CD14-positive monocyte (primary cell): ENCODE results near the gene KIF25. TPM values are rescaled to one million over a fixed set of nuclear protein-coding genes. Genes with fewer than 3 reads are reported as not detected.

Source experiments
- DNase-seq, 3 donors: peaks; one replicate each; pipeline ENCODE4 v3.0.0-alpha.2; 2011 to 2022
- H2AFZ ChIP-seq: 2 replicates; pipeline ENCODE4 v1.6.0; 2012; ENCODE audit warnings: mild to moderate bottlenecking, low read depth, low read length, inconsistent platforms; ENCODE audit not compliant: insufficient read depth, poor library complexity, severe bottlenecking
- H3K27ac ChIP-seq, 2 donors: 1 replicate in 1 of 2; 2 replicates in 1 of 2; pipeline ENCODE4 v1.5.1; 2012 to 2013; ENCODE audit warnings: low read length in 2 of 2, control low read depth in 1 of 2, inconsistent platforms in 1 of 2, low read depth in 1 of 2, mild to moderate bottlenecking in 1 of 2
- H3K27me3 ChIP-seq, 2 donors: one replicate each; pipeline versions ENCODE4 v1.6.0 to v1.6.1; 2011 to 2013; ENCODE audit warnings: low read length in 2 of 2; ENCODE audit not compliant: control insufficient read depth in 2 of 2, insufficient read depth in 2 of 2
- H3K36me3 ChIP-seq, 2 donors: replicated peaks in 1 of 2; 1 replicate in 1 of 2; 2 replicates in 1 of 2; pipeline versions ENCODE4 v1.5.1 to v1.6.1; 2012 to 2013; ENCODE audit warnings: low read length in 2 of 2, control low read depth in 1 of 2, inconsistent platforms in 1 of 2, mild to moderate bottlenecking in 1 of 2; ENCODE audit not compliant: insufficient read depth in 2 of 2, control insufficient read depth in 1 of 2
- H3K4me1 ChIP-seq, 2 donors: 1 replicate in 1 of 2; 2 replicates in 1 of 2; pipeline versions ENCODE4 v1.5.1 to v1.6.1; 2012 to 2013; ENCODE audit warnings: low read length in 2 of 2, control low read depth in 1 of 2, inconsistent platforms in 1 of 2, mild to moderate bottlenecking in 1 of 2, moderate library complexity in 1 of 2; ENCODE audit not compliant: insufficient read depth in 2 of 2, control insufficient read depth in 1 of 2
- H3K4me2 ChIP-seq: replicated peaks from 2 replicates; pipeline ENCODE3; 2012; ENCODE audit warnings: low read length, moderate library complexity, mild to moderate bottlenecking; ENCODE audit not compliant: poor library complexity, severe bottlenecking; ENCODE audit errors: extremely low read depth
- H3K4me3 ChIP-seq, 3 experiments: fragments of 200-600 bp in 1 of 3; sonication (generic) in 1 of 3; replicated peaks in 1 of 3; 1 replicate in 2 of 3; 2 replicates in 1 of 3; pipeline ENCODE4 v1.5.1; 2011 to 2013; ENCODE audit warnings: low read length in 3 of 3, mild to moderate bottlenecking in 3 of 3, control low read depth in 2 of 3, low read depth in 2 of 3, inconsistent platforms in 1 of 3, moderate library complexity in 1 of 3
- H3K79me2 ChIP-seq: 2 replicates; pipeline ENCODE4 v1.6.0; 2012; ENCODE audit warnings: mild to moderate bottlenecking, control low read depth, inconsistent platforms, low read length, moderate library complexity; ENCODE audit not compliant: insufficient read depth
- H3K9ac ChIP-seq: 2 replicates; pipeline ENCODE4 v1.6.0; 2017; ENCODE audit warnings: low read length, mild to moderate bottlenecking; ENCODE audit not compliant: insufficient read depth, poor library complexity, severe bottlenecking
- H3K9me3 ChIP-seq, 2 donors: replicated peaks in 1 of 2; 1 replicate in 1 of 2; 2 replicates in 1 of 2; pipeline versions ENCODE4 v1.5.1 to v1.6.1; 2012 to 2013; ENCODE audit warnings: low read length in 2 of 2, control low read depth in 1 of 2; ENCODE audit not compliant: control insufficient read depth in 1 of 2, insufficient read depth in 1 of 2
- H4K20me1 ChIP-seq: 2 replicates; pipeline ENCODE4 v1.6.0; 2012; ENCODE audit warnings: mild to moderate bottlenecking, low read length, control low read depth, moderate library complexity; ENCODE audit not compliant: insufficient read depth
- H3K27ac Mint-ChIP-seq, 7 donors: one replicate each; pipeline ENCODE4 v1.8.0; 2020; ENCODE audit warnings: mild to moderate bottlenecking in 7 of 7, mixed read lengths in 7 of 7, moderate library complexity in 6 of 7, inconsistent platforms in 2 of 7
- H3K27me3 Mint-ChIP-seq, 3 donors: one replicate each; pipeline ENCODE4 v1.8.0; 2021 to 2022; ENCODE audit warnings: low read depth in 3 of 3, mild to moderate bottlenecking in 3 of 3, mixed read lengths in 3 of 3, moderate library complexity in 3 of 3, inconsistent platforms in 1 of 3
- H3K36me3 Mint-ChIP-seq, 2 donors: one replicate each; pipeline ENCODE4 v1.8.0; 2020; ENCODE audit warnings: mixed read lengths in 2 of 2, inconsistent platforms in 1 of 2, mild to moderate bottlenecking in 1 of 2
- H3K4me1 Mint-ChIP-seq: one replicate; pipeline ENCODE4 v1.8.0; 2020; ENCODE audit warnings: mild to moderate bottlenecking, mixed read lengths
- H3K4me3 Mint-ChIP-seq, 2 donors: one replicate each; pipeline ENCODE4 v1.8.0; 2020; ENCODE audit warnings: mild to moderate bottlenecking in 2 of 2, mixed read lengths in 2 of 2, moderate library complexity in 1 of 2
- H3K9me3 Mint-ChIP-seq, 7 donors: one replicate each; pipeline ENCODE4 v1.8.0; 2020 to 2022; ENCODE audit warnings: mixed read lengths in 7 of 7, mild to moderate bottlenecking in 6 of 7, moderate library complexity in 6 of 7, inconsistent platforms in 2 of 7
- CTCF ChIP-seq: fragments of 200-600 bp; IDR thresholded peaks from one replicate; pipeline ENCODE4 v1.8.0; 2022; ENCODE audit warnings: antibody characterized with exemption, mild to moderate bottlenecking
- WGBS: methylation state at CpG from one replicate; pipeline ENCODE4 v1.1.5; 2013; ENCODE audit warnings: missing lambda C conversion rate; ENCODE audit not compliant: insufficient coverage; 5-methylcytosine and 5-hydroxymethylcytosine counted together
- intact Hi-C, 2 donors: fragments of 100-400 bp; cut with micrococcal nuclease; formaldehyde crosslinking; loops; one replicate each; pipeline versions ENCODE4 v1.15.0 to v1.15.1; 2023
- polyA plus RNA-seq, 3 donors: library from polyadenylated mRNA; depleted of rRNA in 1 of 3; unstranded in 2 of 3; stranded (reverse) in 1 of 3; fragments of 300-500 nt in 2 of 3; fragments of >200 nt in 1 of 3; fragmentation: Illumina TruSeq in 2 of 3; gene quantifications; 1 replicate in 2 of 3; 2 replicates in 1 of 3; pipeline ENCODE4 v1.2.3, GENCODE V29; 2012 to 2021

Gene KIF25
- polyA plus RNA-seq, 3 donors = not detected

DNA sequence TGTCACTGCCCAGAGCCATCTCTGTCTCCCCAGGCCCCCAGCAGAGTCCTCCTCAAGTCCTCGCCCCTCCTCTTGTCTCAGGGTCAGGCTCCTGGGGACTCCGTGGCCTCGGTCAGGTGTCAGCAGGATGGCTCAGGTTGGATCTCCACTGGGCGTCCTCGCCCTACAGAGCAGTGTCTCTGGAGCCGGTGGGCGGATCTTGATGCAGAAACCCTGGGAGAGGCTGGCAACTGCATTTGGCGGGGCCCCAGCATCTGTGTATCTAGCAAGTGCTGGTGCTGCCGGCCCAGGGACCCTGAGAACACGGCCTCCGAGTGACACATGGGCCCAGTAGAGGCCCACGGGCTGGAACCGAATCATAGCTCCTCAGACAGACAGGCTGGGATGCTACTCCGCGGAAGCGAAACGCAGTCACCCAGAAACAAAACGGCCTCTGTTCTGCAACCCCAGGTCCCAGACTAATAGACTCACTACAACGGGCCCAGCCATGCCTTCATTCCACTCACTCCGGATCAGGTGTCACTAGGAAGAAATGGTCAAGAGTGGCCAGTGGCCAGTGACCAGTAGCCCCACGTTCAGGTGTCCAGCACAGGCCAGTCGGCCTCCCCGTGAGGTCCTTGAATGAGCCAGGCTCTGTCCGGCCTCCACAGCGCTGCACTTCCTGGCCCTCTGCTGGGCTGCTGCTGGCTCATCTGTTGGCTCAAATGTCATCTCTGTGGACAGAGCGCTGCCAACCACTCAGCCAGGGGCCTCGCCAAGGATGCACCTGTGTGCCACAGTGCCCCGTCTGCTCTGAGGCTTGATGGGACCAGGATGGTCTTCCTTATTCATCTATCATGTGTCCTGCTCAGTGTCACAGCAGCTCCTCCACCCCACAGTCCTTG is 94.2 kb downstream of the KIF25 start:
- no peak overlapping the region for H3K27ac Mint-ChIP-seq

GRCh38 chr6:168092541-168092940 is 95.1 kb downstream of the KIF25 start:
- Histone ChIP-seq H3K4me1 (no peaks in the 10 kb centered on the region), H3K9me3 (peaks cover 0 to 10% of the 10 kb centered on the region in 2 donors), H3K9ac (no peak overlapping the region), H3K27ac (no peak overlapping the region), H3K4me2 (no peak overlapping the region), H2AFZ (no peak overlapping the region), H4K20me1 (no peaks in the 10 kb centered on the region), H3K79me2 (no peaks in the 10 kb centered on the region), H3K4me3 (no peak overlapping the region), H3K27me3 (no peaks in the 10 kb centered on the region), H3K36me3 (no peaks in the 10 kb centered on the region)
- no peak for TF ChIP-seq CTCF
- no peak for DNase-seq
- H3K27ac Mint-ChIP-seq = no peak overlapping the region
- H3K27me3 Mint-ChIP-seq = peaks cover 2 to 7% (median 3%) of the 10 kb centered on the region in 3 donors
- intact Hi-C loops = no loop called here
- 68% methylated on average over 5 of the region's 8 CpGs for WGBS
- no peaks in the 10 kb centered on the region for H3K36me3 Mint-ChIP-seq
- H3K4me1 Mint-ChIP-seq = no peaks in the 10 kb centered on the region
- peaks cover 0 to 11% (median 3%) of the 10 kb centered on the region in 7 donors for H3K9me3 Mint-ChIP-seq
- no peak overlapping the region for H3K4me3 Mint-ChIP-seq

More for the DNA sequence above, 94.2 kb downstream of the KIF25 start:
- no peak overlapping the region for H3K4me3 ChIP-seq
- DNase-seq = no peak
- intact Hi-C loops = no loop called here
- H2AFZ ChIP-seq = no peak overlapping the region
- no peaks in the 10 kb centered on the region for H3K36me3 ChIP-seq
- peaks cover 2 to 6% (median 3%) of the 10 kb centered on the region in 3 donors for H3K27me3 Mint-ChIP-seq
- no peaks in the 10 kb centered on the region for H3K4me1 ChIP-seq
- no peak overlapping the region for H3K27ac ChIP-seq
- H3K9me3 Mint-ChIP-seq = peaks cover 0 to 11% (median 3%) of the 10 kb centered on the region in 7 donors
- TF ChIP-seq CTCF = no peak
- H3K79me2 ChIP-seq = no peaks in the 10 kb centered on the region
- no peak overlapping the region for H3K9ac ChIP-seq
- H3K4me3 Mint-ChIP-seq = no peak overlapping the region
- no peaks in the 10 kb centered on the region for H4K20me1 ChIP-seq
- WGBS = 93% methylated on average over 27 of the region's 28 CpGs
- no peak overlapping the region for H3K4me2 ChIP-seq
- H3K4me1 Mint-ChIP-seq = no peaks in the 10 kb centered on the region
- no peaks in the 10 kb centered on the region for H3K27me3 ChIP-seq
- no peaks in the 10 kb centered on the region for H3K36me3 Mint-ChIP-seq
- H3K9me3 ChIP-seq = peaks cover 0 to 10% of the 10 kb centered on the region in 2 donors
